ENCODE measurements around the gene VASP.

Gene VASP

GRCh38 chr19:45492137-45492626 lies 15.1 kb upstream of the VASP start:
- H3K36me3 ChIP-seq (ENCODE audit: insufficient read depth, low read depth, low read length): no peaks in the 10 kb centered on the region
- peaks cover 13% of the 10 kb centered on the region for H3K27me3 ChIP-seq (ENCODE audit: insufficient read depth, low read length)
- H3K4me3 ChIP-seq (ENCODE audit: low read length): peak overlapping the region; percentile 89
- no peak overlapping the region for H3K27ac ChIP-seq (ENCODE audit: low read length)
- peak overlapping the region; percentile 7; the same call in 1 of the 2 replicates for H3K9ac ChIP-seq (ENCODE audit: low read depth, low read length)
- no peaks in the 10 kb centered on the region; the same call in 1 of the 2 replicates for H3K4me1 ChIP-seq (ENCODE audit: insufficient read depth, low read length)
- no peaks in the 10 kb centered on the region for H3K9me3 ChIP-seq (ENCODE audit: insufficient read depth, low read depth, low read length)

GRCh38 chr19:45492627-45493470 lies 14.4 kb upstream of the VASP start:
- Histone ChIP-seq H3K27me3 (ENCODE audit: insufficient read depth, low read length) (peaks cover 18% of the 10 kb centered on the region), H3K4me1 (ENCODE audit: insufficient read depth, low read length) (peaks cover under 1% of the 10 kb centered on the region; the same call in 1 of the 2 replicates), H3K36me3 (ENCODE audit: insufficient read depth, low read depth, low read length) (no peaks in the 10 kb centered on the region), H3K9me3 (ENCODE audit: insufficient read depth, low read depth, low read length) (no peaks in the 10 kb centered on the region), H3K27ac (ENCODE audit: low read length) (peak overlapping the region; percentile 58), H3K9ac (ENCODE audit: low read depth, low read length) (peak overlapping the region; percentile 84; the same call in 1 of the 2 replicates), H3K4me3 (ENCODE audit: low read length) (peak overlapping the region; percentile 89)

GRCh38 chr19:45494261-45494916 lies 12.9 kb upstream of the VASP start:
- Histone ChIP-seq H3K4me3 (ENCODE audit: low read length) (no peak overlapping the region), H3K9ac (ENCODE audit: low read depth, low read length) (no peak overlapping the region), H3K27me3 (ENCODE audit: insufficient read depth, low read length) (peaks cover 34% of the 10 kb centered on the region), H3K4me1 (ENCODE audit: insufficient read depth, low read length) (peaks cover 4% of the 10 kb centered on the region; the same call in 1 of the 2 replicates), H3K27ac (ENCODE audit: low read length) (no peak overlapping the region), H3K9me3 (ENCODE audit: insufficient read depth, low read depth, low read length) (no peaks in the 10 kb centered on the region), H3K36me3 (ENCODE audit: insufficient read depth, low read depth, low read length) (no peaks in the 10 kb centered on the region)

GRCh38 chr19:45495178-45495577 lies 12.1 kb upstream of the VASP start:
- H3K27me3 ChIP-seq (ENCODE audit: insufficient read depth, low read length): peaks cover 42% of the 10 kb centered on the region
- no peak overlapping the region for H3K9ac ChIP-seq (ENCODE audit: low read depth, low read length)
- no peak overlapping the region for H3K27ac ChIP-seq (ENCODE audit: low read length)
- no peaks in the 10 kb centered on the region for H3K36me3 ChIP-seq (ENCODE audit: insufficient read depth, low read depth, low read length)
- peaks cover 4% of the 10 kb centered on the region; the same call in 1 of the 2 replicates for H3K4me1 ChIP-seq (ENCODE audit: insufficient read depth, low read length)
- H3K4me3 ChIP-seq (ENCODE audit: low read length): no peak overlapping the region
- H3K9me3 ChIP-seq (ENCODE audit: insufficient read depth, low read depth, low read length): no peaks in the 10 kb centered on the region

GRCh38 chr19:45496349-45496953 lies 10.8 kb upstream of the VASP start:
- peak overlapping the region; percentile 79 for H3K4me3 ChIP-seq (ENCODE audit: low read length)
- no peaks in the 10 kb centered on the region for H3K36me3 ChIP-seq (ENCODE audit: insufficient read depth, low read depth, low read length)
- H3K27me3 ChIP-seq (ENCODE audit: insufficient read depth, low read length): peaks cover 48% of the 10 kb centered on the region
- H3K9ac ChIP-seq (ENCODE audit: low read depth, low read length): peak overlapping the region; percentile 51; the same call in 1 of the 2 replicates
- peaks cover 7% of the 10 kb centered on the region; the same call in 1 of the 2 replicates for H3K4me1 ChIP-seq (ENCODE audit: insufficient read depth, low read length)
- H3K27ac ChIP-seq (ENCODE audit: low read length): no peak overlapping the region
- H3K9me3 ChIP-seq (ENCODE audit: insufficient read depth, low read depth, low read length): no peaks in the 10 kb centered on the region

GRCh38 chr19:45497791-45498190 lies 9.5 kb upstream of the VASP start:
- Histone ChIP-seq H3K4me3 (ENCODE audit: low read length) (peak overlapping the region; percentile 28; the same call in 1 of the 2 replicates), H3K4me1 (ENCODE audit: insufficient read depth, low read length) (peaks cover 13% of the 10 kb centered on the region; the same call in 1 of the 2 replicates), H3K9ac (ENCODE audit: low read depth, low read length) (no peak overlapping the region; the same call in 1 of the 2 replicates), H3K9me3 (ENCODE audit: insufficient read depth, low read depth, low read length) (no peaks in the 10 kb centered on the region), H3K27ac (ENCODE audit: low read length) (no peak overlapping the region), H3K27me3 (ENCODE audit: insufficient read depth, low read length) (peaks cover 48% of the 10 kb centered on the region), H3K36me3 (ENCODE audit: insufficient read depth, low read depth, low read length) (no peaks in the 10 kb centered on the region)

GRCh38 chr19:45498411-45499195 lies 8.7 kb upstream of the VASP start, which contains the start of gene PPM1N:
TSS of gene PPM1N (plus strand) at chr19:45498443. CDS start at chr19:45498473, 30 bp downstream.
- Histone ChIP-seq H3K4me3 (ENCODE audit: low read length) (peak within 1 kb of the TSS; percentile 75), H3K4me1 (ENCODE audit: insufficient read depth, low read length) (peaks cover 13% of the 10 kb centered on the region; the same call in 1 of the 2 replicates), H3K9me3 (ENCODE audit: insufficient read depth, low read depth, low read length) (no peaks in the 10 kb centered on the region), H3K36me3 (ENCODE audit: insufficient read depth, low read depth, low read length) (no peaks in the 10 kb centered on the region), H3K27ac (ENCODE audit: low read length) (no peak within 1 kb of the TSS), H3K27me3 (ENCODE audit: insufficient read depth, low read length) (peaks cover 48% of the 10 kb centered on the region), H3K9ac (ENCODE audit: low read depth, low read length) (peak within 1 kb of the TSS; percentile 63; the same call in 1 of the 2 replicates)

DNA sequence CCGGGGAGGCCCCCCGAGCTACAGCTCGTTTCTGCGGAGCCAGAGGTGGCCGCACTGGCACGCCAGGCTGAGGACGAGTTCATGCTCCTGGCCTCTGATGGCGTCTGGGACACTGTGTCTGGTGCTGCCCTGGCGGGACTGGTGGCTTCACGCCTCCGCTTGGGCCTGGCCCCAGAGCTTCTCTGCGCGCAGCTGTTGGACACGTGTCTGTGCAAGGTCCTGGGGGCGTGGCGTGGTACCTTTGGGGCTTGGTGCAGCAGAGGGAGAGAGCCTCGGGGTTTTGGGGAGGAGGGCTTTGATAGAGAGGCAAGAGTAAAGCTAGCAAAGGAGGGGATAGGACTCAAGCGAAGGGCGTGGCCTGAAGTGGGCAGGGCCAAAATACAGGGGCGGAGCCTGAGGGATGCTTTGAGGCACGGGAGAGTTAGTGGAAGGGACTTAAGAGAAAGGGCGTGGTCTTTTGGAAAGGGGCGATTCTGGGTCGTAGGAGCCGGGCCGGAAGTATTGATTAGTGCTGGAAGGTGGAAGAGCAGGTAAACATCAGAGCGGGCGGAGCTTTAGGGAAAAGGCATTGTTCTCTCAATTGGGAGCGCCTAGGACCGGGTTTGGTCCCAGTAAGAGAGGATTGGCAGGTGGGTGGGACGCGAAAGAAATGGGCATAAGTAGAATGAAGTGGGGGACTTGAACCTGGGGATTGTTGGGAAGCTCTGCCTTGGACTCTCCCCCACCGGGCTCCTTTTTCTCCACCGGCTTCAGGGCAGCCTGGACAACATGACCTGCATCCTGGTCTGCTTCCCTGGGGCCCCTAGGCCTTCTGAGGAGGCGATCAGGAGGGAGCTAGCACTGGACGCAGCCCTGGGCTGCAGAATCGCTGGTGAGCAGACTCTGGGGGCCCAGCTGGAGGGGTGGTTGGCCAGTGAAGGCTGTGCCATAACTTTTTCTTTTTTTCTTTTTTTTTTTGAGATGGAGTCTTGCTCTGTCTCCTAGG lies 7.8 kb upstream of the VASP start:
- H3K27me3 ChIP-seq (ENCODE audit: insufficient read depth, low read length): peaks cover 48% of the 10 kb centered on the region
- no peak overlapping the region for H3K27ac ChIP-seq (ENCODE audit: low read length)
- no peaks in the 10 kb centered on the region for H3K36me3 ChIP-seq (ENCODE audit: insufficient read depth, low read depth, low read length)
- H3K9ac ChIP-seq (ENCODE audit: low read depth, low read length): no peak overlapping the region; the same call in 1 of the 2 replicates
- no peaks in the 10 kb centered on the region for H3K9me3 ChIP-seq (ENCODE audit: insufficient read depth, low read depth, low read length)
- peaks cover 13% of the 10 kb centered on the region; the same call in 1 of the 2 replicates for H3K4me1 ChIP-seq (ENCODE audit: insufficient read depth, low read length)
- H3K4me3 ChIP-seq (ENCODE audit: low read length): peak overlapping the region; percentile 54

- Histone ChIP-seq H3K27ac (ENCODE audit: low read length) (no peak overlapping the region), H3K27me3 (ENCODE audit: insufficient read depth, low read length) (peaks cover 37% of the 10 kb centered on the region), H3K4me1 (ENCODE audit: insufficient read depth, low read length) (peaks cover 16% of the 10 kb centered on the region; the same call in 1 of the 2 replicates), H3K9ac (ENCODE audit: low read depth, low read length) (no peak overlapping the region), H3K4me3 (ENCODE audit: low read length) (0 out of 2 replicates have a peak overlapping the region, but pooled peaks have one; percentile 3), H3K36me3 (ENCODE audit: insufficient read depth, low read depth, low read length) (no peaks in the 10 kb centered on the region), H3K9me3 (ENCODE audit: insufficient read depth, low read depth, low read length) (no peaks in the 10 kb centered on the region)
Observed at GRCh38 chr19:45500918-45501729, 6.2 kb upstream of the VASP start.

Data from iPS-20b (cell line).